HCT116 (cell line): ENCODE results near the gene PJA2. TPM values are rescaled to one million over a fixed set of nuclear protein-coding genes. Genes with fewer than 3 reads are reported as not detected.

Experiments
- ATAC-seq: fragments of 200-7000 bp; cut with Tn5 transposase; 2 replicates; pipeline ENCODE4 v1.9.1; 2020; ENCODE audit warnings: mild to moderate bottlenecking, moderate library complexity
- BruUV-seq: library from RNA; stranded (reverse); fragments of 400-500 nt; replicated peaks from 2 replicates; lab custom pipeline; 2021; lab: Mats Ljungman, UMichigan
- CTCF ChIA-PET: fragments of 300-600 bp; sonication (Branson Sonifier 250); formaldehyde crosslinking; loops from one replicate; lab custom pipeline; 2021; ENCODE audit warnings: antibody characterized with exemption; lab: Charles Lee
- POLR2A ChIA-PET: fragments of 300-600, 350-600 bp; sonication (Branson Sonifier 250); formaldehyde crosslinking; loops from one replicate; lab custom pipeline; 2021; ENCODE audit warnings: antibody characterized with exemption; lab: Charles Lee
- RAD21 ChIA-PET, 2 experiments: fragments of 300-600 bp; sonication (Branson Sonifier 250); formaldehyde crosslinking; loops; one replicate each; lab custom pipeline; 2023; ENCODE audit warnings: low total read pairs in 2 of 2; ENCODE audit not compliant: uncharacterized antibody in 2 of 2, unreplicated experiment in 2 of 2, low non-redundant PET in 1 of 2; lab: Charles Lee
- DNase-seq: peaks from one replicate; pipeline ENCODE4 v3.0.0-alpha.2; 2010; ENCODE audit warnings: low read depth, low spot score
- H2AFZ ChIP-seq: fragments of 200-600 bp; shearing (Covaris generic), sonication (generic); 2 replicates; pipeline ENCODE4 v1.6.1; 2017; ENCODE audit warnings: low read depth, mixed run types, mixed read lengths, antibody characterized with exemption, low read length; ENCODE audit not compliant: poor library complexity, severe bottlenecking
- H3K27ac ChIP-seq: 2 replicates; pipeline ENCODE4 v1.5.1; 2012; ENCODE audit warnings: low read depth, low read length
- H3K27me3 ChIP-seq: fragments of 200-600 bp; sonication (generic); 2 replicates; pipeline ENCODE4 v1.6.1; 2016; ENCODE audit warnings: mixed run types, low read length, mixed read lengths; ENCODE audit not compliant: insufficient read depth
- H3K36me3 ChIP-seq, 2 experiments: fragments of 200-500 bp in 1 of 2; fragments of 200-600 bp in 1 of 2; sonication (Bioruptor generic) in 1 of 2; sonication (generic) in 1 of 2; 2 replicates each; pipeline versions ENCODE4 v1.5.1 to v1.6.1; 2014 to 2016; ENCODE audit warnings: low read length in 2 of 2, inconsistent platforms in 1 of 2, mixed read lengths in 1 of 2, mixed run types in 1 of 2; ENCODE audit not compliant: insufficient read depth in 2 of 2, control insufficient read depth in 1 of 2
- H3K4me1 ChIP-seq, 2 experiments: fragments of 200-600 bp in 1 of 2; sonication (generic) in 1 of 2; 2 replicates each; pipeline versions ENCODE4 v1.5.1 to v1.6.1; 2012 to 2017; ENCODE audit warnings: low read length in 2 of 2, inconsistent platforms in 1 of 2, mild to moderate bottlenecking in 1 of 2, mixed read lengths in 1 of 2, mixed run types in 1 of 2, moderate library complexity in 1 of 2; ENCODE audit not compliant: insufficient read depth in 2 of 2, control insufficient read depth in 1 of 2
- H3K4me2 ChIP-seq: fragments of 200-600 bp; sonication (generic); 2 replicates; pipeline ENCODE4 v1.6.1; 2017; ENCODE audit warnings: mixed run types, low read length, mixed read lengths
- H3K4me3 ChIP-seq, 2 experiments: fragments of 200-600 bp in 1 of 2; sonication (generic) in 1 of 2; replicated peaks in 1 of 2; 2 replicates each; pipeline ENCODE4 v1.5.1; 2011 to 2016; ENCODE audit warnings: low read length in 2 of 2, control low read depth in 1 of 2, low read depth in 1 of 2, mild to moderate bottlenecking in 1 of 2, mixed read lengths in 1 of 2, mixed run types in 1 of 2
- H3K79me2 ChIP-seq: fragments of 200-600 bp; sonication (generic); 2 replicates; pipeline ENCODE4 v1.6.1; 2017; ENCODE audit warnings: mild to moderate bottlenecking, mixed run types, low read length, moderate library complexity, mixed read lengths; ENCODE audit not compliant: insufficient read depth
- H3K9ac ChIP-seq: fragments of 200-600 bp; sonication (generic); 2 replicates; pipeline ENCODE4 v1.6.1; 2016; ENCODE audit warnings: low read length, mixed read lengths
- H3K9me2 ChIP-seq: fragments of 200-600 bp; sonication (generic), shearing (Covaris generic); 2 replicates; pipeline ENCODE4 v1.6.1; 2017; ENCODE audit warnings: mixed run types, mild to moderate bottlenecking, moderate library complexity; ENCODE audit not compliant: insufficient read depth
- H3K9me3 ChIP-seq, 2 experiments: fragments of 200-500 bp in 1 of 2; fragments of 200-600 bp in 1 of 2; sonication (Bioruptor generic) in 1 of 2; sonication (generic) in 1 of 2; 2 replicates each; pipeline ENCODE4 v1.6.1; 2014 to 2017; ENCODE audit warnings: low read length in 2 of 2, mixed read lengths in 2 of 2, inconsistent platforms in 1 of 2, low read depth in 1 of 2, mild to moderate bottlenecking in 1 of 2, mixed run types in 1 of 2, moderate library complexity in 1 of 2; ENCODE audit not compliant: control insufficient read depth in 1 of 2, insufficient read depth in 1 of 2
- H4K20me1 ChIP-seq: fragments of 200-600 bp; sonication (generic), shearing (Covaris generic); 2 replicates; pipeline ENCODE4 v1.6.1; 2017; ENCODE audit warnings: mixed run types, mild to moderate bottlenecking, moderate library complexity; ENCODE audit not compliant: insufficient read depth
- CBX3 ChIP-seq: IDR thresholded peaks from 2 replicates; pipeline ENCODE4 v1.6.1; 2012; ENCODE audit warnings: low read depth
- CEBPB ChIP-seq: IDR thresholded peaks from 2 replicates; pipeline ENCODE4 v1.6.1; 2012; ENCODE audit warnings: low read depth
- ELF1 ChIP-seq: IDR thresholded peaks from 2 replicates; pipeline ENCODE4 v1.6.1; 2012; ENCODE audit warnings: low read depth, borderline replicate concordance
- EZH2 ChIP-seq: fragments of 200-600 bp; sonication (generic); IDR thresholded peaks from 2 replicates; pipeline ENCODE4 v1.6.1; 2017; ENCODE audit warnings: antibody characterized with exemption, mixed run types
- EZH2phosphoT487 ChIP-seq: fragments of 200-600 bp; IDR thresholded peaks from 2 replicates; pipeline ENCODE4 v1.6.1; 2018; ENCODE audit warnings: antibody characterized with exemption, borderline replicate concordance
- JUND ChIP-seq: IDR thresholded peaks from 2 replicates; pipeline ENCODE4 v1.6.1; 2012
- POLR2A ChIP-seq: IDR thresholded peaks from 2 replicates; pipeline ENCODE4 v1.7.0; 2011; ENCODE audit warnings: borderline replicate concordance; ENCODE audit not compliant: insufficient read depth, insufficient read length; ENCODE audit errors: extremely low read depth
- POLR2AphosphoS5 ChIP-seq: IDR thresholded peaks from 2 replicates; pipeline ENCODE4 v1.6.1; 2011; ENCODE audit warnings: mild to moderate bottlenecking, low read depth, low read length, moderate library complexity
- SIN3A ChIP-seq: IDR thresholded peaks from 2 replicates; pipeline ENCODE4 v1.6.1; 2012; ENCODE audit warnings: low read depth
- SP1 ChIP-seq: IDR thresholded peaks from 2 replicates; pipeline ENCODE4 v1.6.1; 2012; ENCODE audit warnings: low read depth
- SRF ChIP-seq: IDR thresholded peaks from 2 replicates; pipeline ENCODE4 v1.6.1; 2012; ENCODE audit warnings: low read depth
- YY1 ChIP-seq: IDR thresholded peaks from 2 replicates; pipeline ENCODE4 v1.6.1; 2011; ENCODE audit warnings: low read length, low read depth, moderate library complexity, mild to moderate bottlenecking; ENCODE audit not compliant: insufficient replicate concordance; ENCODE audit errors: extremely low read depth
- ZNF274 ChIP-seq: fragments of 200-500 bp; sonication (Bioruptor generic); IDR thresholded peaks from 2 replicates; pipeline ENCODE4 v1.6.1; 2014; ENCODE audit warnings: mild to moderate bottlenecking, low read depth, low read length, inconsistent platforms
- intact Hi-C: fragments of 100-400 bp; cut with micrococcal nuclease; formaldehyde crosslinking; loops from 2 replicates; pipeline ENCODE4 v1.10.0; 2022
- total RNA-seq: library from RNA; stranded (reverse); gene quantifications from one replicate; pipeline ENCODE4 v1.2.1, GENCODE V29; 2021; ENCODE audit not compliant: unreplicated experiment
- TF ChIP-seq, protein P1 (sequence below), 3 experiments: fragments of 200-600 bp in 1 of 3; sonication (generic) in 1 of 3; IDR thresholded peaks in 2 of 3; conservative IDR thresholded peaks in 1 of 3; 2 replicates each; pipeline ENCODE4 v1.5.1; 2012 to 2017; ENCODE audit warnings: low read depth in 2 of 3, low read length in 2 of 3, antibody characterized with exemption in 1 of 3, borderline replicate concordance in 1 of 3, control low read depth in 1 of 3, mild to moderate bottlenecking in 1 of 3, mixed read lengths in 1 of 3, mixed run types in 1 of 3, moderate library complexity in 1 of 3; ENCODE audit not compliant: insufficient read depth in 1 of 3
- TF ChIP-seq, protein P2 (sequence below): IDR thresholded peaks from 2 replicates; pipeline ENCODE4 v1.6.1; 2011; ENCODE audit warnings: mild to moderate bottlenecking, low read length, moderate library complexity; ENCODE audit not compliant: insufficient replicate concordance; ENCODE audit errors: extremely low read depth
- TF ChIP-seq, protein P3 (sequence below): IDR thresholded peaks from 2 replicates; pipeline ENCODE4 v1.6.1; 2012; ENCODE audit warnings: low read depth
- TF ChIP-seq, protein P4 (sequence below): IDR thresholded peaks from 2 replicates; pipeline ENCODE4 v1.6.1; 2012
- TF ChIP-seq, protein P5 (sequence below): IDR thresholded peaks from 2 replicates; pipeline ENCODE4 v1.6.1; 2012

PJA2 gene
- total RNA-seq, 1 experiment from 2014 or later = 38.4 TPM

DNA sequence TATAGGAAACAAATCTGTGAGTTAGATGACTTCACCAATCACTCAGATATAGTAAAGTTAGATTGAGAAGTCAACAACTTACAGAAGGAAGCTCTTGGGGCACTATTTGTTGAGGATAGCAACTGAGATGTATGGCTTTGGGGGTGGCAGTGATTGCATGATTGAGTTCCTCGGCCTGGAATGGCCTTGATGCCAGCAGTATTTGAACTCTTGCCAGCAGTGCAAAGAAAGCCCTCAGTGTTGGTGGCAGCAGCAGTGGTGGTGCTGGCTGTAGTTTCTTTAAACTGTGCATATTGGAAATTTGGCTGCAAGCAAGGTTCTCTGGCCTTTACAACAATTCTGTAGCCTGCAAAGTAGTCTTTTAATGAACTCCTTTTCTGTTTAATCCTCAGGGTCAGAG is 41.4 kb upstream of the PJA2 start:
- Histone ChIP-seq H3K4me1 (peaks cover 2 to 11% of the 10 kb centered on the region in 2 experiments; a peak in 3 of 4 replicates), H2AFZ (no peak overlapping the region), H3K4me2 (no peak overlapping the region), H3K4me3 (no peak overlapping the region), H3K9me2 (no peaks in the 10 kb centered on the region), H3K27me3 (no peaks in the 10 kb centered on the region), H3K9ac (no peak overlapping the region)
- intact Hi-C loops = no loop called here
- CTCF ChIA-PET = no interaction called here
- RAD21 ChIA-PET = no interaction called here
- no peak for ATAC-seq
- no TSS peak for BruUV-seq
- TF ChIP-seq, protein P1, sequence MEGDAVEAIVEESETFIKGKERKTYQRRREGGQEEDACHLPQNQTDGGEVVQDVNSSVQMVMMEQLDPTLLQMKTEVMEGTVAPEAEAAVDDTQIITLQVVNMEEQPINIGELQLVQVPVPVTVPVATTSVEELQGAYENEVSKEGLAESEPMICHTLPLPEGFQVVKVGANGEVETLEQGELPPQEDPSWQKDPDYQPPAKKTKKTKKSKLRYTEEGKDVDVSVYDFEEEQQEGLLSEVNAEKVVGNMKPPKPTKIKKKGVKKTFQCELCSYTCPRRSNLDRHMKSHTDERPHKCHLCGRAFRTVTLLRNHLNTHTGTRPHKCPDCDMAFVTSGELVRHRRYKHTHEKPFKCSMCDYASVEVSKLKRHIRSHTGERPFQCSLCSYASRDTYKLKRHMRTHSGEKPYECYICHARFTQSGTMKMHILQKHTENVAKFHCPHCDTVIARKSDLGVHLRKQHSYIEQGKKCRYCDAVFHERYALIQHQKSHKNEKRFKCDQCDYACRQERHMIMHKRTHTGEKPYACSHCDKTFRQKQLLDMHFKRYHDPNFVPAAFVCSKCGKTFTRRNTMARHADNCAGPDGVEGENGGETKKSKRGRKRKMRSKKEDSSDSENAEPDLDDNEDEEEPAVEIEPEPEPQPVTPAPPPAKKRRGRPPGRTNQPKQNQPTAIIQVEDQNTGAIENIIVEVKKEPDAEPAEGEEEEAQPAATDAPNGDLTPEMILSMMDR (IDR thresholded peaks at IDR 0.05 in 2 of 3, conservative IDR thresholded peaks at IDR 0.05 in 1 of 3; ENCODE audit: borderline replicate concordance in 1 of 3, insufficient read depth in 1 of 3, low read depth in 2 of 3, low read length in 2 of 3) = no peak
- TF ChIP-seq, protein P2, sequence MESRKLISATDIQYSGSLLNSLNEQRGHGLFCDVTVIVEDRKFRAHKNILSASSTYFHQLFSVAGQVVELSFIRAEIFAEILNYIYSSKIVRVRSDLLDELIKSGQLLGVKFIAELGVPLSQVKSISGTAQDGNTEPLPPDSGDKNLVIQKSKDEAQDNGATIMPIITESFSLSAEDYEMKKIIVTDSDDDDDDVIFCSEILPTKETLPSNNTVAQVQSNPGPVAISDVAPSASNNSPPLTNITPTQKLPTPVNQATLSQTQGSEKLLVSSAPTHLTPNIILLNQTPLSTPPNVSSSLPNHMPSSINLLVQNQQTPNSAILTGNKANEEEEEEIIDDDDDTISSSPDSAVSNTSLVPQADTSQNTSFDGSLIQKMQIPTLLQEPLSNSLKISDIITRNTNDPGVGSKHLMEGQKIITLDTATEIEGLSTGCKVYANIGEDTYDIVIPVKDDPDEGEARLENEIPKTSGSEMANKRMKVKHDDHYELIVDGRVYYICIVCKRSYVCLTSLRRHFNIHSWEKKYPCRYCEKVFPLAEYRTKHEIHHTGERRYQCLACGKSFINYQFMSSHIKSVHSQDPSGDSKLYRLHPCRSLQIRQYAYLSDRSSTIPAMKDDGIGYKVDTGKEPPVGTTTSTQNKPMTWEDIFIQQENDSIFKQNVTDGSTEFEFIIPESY = no peak
- TF ChIP-seq ZNF274 (no peak), EZH2 (no peak), YY1 (no peak), POLR2A (no peak), POLR2AphosphoS5 (no peak), EZH2phosphoT487 (no peak), SRF (no peak), CBX3 (no peak), ELF1 (no peak), SIN3A (no peak), JUND (no peak), CEBPB (no peak), SP1 (no peak)
- TF ChIP-seq, protein P3, sequence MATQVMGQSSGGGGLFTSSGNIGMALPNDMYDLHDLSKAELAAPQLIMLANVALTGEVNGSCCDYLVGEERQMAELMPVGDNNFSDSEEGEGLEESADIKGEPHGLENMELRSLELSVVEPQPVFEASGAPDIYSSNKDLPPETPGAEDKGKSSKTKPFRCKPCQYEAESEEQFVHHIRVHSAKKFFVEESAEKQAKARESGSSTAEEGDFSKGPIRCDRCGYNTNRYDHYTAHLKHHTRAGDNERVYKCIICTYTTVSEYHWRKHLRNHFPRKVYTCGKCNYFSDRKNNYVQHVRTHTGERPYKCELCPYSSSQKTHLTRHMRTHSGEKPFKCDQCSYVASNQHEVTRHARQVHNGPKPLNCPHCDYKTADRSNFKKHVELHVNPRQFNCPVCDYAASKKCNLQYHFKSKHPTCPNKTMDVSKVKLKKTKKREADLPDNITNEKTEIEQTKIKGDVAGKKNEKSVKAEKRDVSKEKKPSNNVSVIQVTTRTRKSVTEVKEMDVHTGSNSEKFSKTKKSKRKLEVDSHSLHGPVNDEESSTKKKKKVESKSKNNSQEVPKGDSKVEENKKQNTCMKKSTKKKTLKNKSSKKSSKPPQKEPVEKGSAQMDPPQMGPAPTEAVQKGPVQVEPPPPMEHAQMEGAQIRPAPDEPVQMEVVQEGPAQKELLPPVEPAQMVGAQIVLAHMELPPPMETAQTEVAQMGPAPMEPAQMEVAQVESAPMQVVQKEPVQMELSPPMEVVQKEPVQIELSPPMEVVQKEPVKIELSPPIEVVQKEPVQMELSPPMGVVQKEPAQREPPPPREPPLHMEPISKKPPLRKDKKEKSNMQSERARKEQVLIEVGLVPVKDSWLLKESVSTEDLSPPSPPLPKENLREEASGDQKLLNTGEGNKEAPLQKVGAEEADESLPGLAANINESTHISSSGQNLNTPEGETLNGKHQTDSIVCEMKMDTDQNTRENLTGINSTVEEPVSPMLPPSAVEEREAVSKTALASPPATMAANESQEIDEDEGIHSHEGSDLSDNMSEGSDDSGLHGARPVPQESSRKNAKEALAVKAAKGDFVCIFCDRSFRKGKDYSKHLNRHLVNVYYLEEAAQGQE = no peak
- TF ChIP-seq, protein P4, sequence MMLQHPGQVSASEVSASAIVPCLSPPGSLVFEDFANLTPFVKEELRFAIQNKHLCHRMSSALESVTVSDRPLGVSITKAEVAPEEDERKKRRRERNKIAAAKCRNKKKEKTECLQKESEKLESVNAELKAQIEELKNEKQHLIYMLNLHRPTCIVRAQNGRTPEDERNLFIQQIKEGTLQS = no peak
- TF ChIP-seq, protein P5, sequence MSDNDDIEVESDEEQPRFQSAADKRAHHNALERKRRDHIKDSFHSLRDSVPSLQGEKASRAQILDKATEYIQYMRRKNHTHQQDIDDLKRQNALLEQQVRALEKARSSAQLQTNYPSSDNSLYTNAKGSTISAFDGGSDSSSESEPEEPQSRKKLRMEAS = no peak
- TF ChIP-seq, all 23 proteins: peak for 0
- no peaks in the 10 kb centered on the region for H3K79me2 ChIP-seq
- no peak overlapping the region for H3K27ac ChIP-seq
- H3K9me3 ChIP-seq = no peaks in the 10 kb centered on the region
- H4K20me1 ChIP-seq = no peaks in the 10 kb centered on the region
- no peak for DNase-seq
- POLR2A ChIA-PET = interaction anchor here (1.4 kb wide), 1 partner anchor 41 kb away, joined by 4 read pairs; no protein-coding TSS in a partner anchor
- no peaks in the 10 kb centered on the region for H3K36me3 ChIP-seq
